GM12892 (cell line): ENCODE data around the gene ZBTB2.
"Not testable (repeated sequence)": the region's sequence is repeated elsewhere in the genome, so short reads cannot be mapped to it uniquely, and the experiment has no call there.

ENCODE experiments used
- DNase-seq: peaks from one replicate; pipeline ENCODE4 v3.0.0; 2011; ENCODE audit not compliant: insufficient read length
- FAIRE-seq: peaks from 2 replicates; lab custom pipeline; 2011; peaks lifted over from hg19 to GRCh38; lab: Jason Lieb, UNC
- POLR2A ChIP-seq: IDR thresholded peaks from 2 replicates; pipeline ENCODE4 v1.6.1; 2011; ENCODE audit warnings: low read depth, low read length, control low read depth
- POLR2AphosphoS5 ChIP-seq: IDR thresholded peaks from 2 replicates; pipeline ENCODE4 v1.6.1; 2011; ENCODE audit warnings: low read depth, low read length, control low read depth
- TAF1 ChIP-seq: IDR thresholded peaks from 2 replicates; pipeline ENCODE4 v1.6.1; 2011; ENCODE audit warnings: low read depth, mild to moderate bottlenecking, control low read depth, low read length, borderline replicate concordance

ZBTB2 gene

DNA sequence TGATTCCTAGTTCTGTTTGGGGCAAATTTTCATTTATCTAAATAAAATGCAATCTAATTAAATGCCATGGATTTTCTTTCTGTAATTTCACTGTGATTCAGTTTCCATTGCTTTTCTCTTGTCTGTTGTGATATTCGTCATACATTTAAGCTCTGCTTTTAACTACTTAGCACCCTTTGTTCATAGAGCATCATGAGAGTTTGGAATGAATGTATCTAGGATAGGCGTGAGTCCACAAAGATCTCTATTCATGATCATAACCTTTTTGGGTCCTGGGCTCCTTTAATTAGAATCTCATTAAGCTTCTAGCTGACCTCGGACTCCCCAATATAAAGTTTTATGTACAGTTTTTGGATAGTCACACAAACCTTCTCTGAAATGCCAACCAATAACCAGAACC is 32.9 kb downstream of the ZBTB2 start:
- FAIRE-seq: no peak

DNA sequence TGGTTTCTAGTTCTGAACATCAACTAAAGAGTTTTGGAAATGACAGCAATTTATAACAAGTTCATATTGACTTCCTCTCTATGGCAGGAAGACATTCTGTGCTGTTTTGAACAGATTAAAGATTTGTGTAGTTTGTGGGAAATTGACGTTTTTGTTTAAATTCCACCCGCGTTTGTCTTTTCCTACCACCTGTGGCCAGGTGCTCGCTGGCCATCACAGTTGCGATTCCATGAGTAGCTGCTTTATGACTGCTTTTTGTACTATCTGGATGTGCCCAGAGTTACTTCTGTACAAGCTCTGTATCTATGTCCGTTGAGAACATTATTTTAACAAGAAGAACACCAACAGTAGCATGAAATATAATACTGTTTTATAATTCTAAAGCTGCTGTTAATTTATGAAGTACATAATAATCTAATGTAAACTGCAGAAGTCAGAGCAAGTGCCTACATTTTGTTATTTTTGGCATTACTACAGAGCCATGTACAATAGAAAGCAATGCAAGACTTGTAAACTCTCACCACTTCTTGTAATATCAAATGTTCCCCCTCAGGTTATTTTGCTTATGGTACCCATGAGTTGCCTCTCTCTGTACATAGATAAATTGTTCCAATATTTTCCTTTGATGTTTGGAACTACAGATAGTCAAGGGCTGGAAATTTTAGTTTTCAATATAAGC is 33.5 kb downstream of the ZBTB2 start:
- TF ChIP-seq TAF1: no peak
- TF ChIP-seq POLR2A: no peak
- no peak for TF ChIP-seq POLR2AphosphoS5
- peak; percentile 17 for FAIRE-seq

More for the DNA sequence above, 32.9 kb downstream of the ZBTB2 start:
- DNase-seq: no peak
- no peak for TF ChIP-seq POLR2A
- TF ChIP-seq POLR2AphosphoS5: no peak
- no peak for TF ChIP-seq TAF1

DNA sequence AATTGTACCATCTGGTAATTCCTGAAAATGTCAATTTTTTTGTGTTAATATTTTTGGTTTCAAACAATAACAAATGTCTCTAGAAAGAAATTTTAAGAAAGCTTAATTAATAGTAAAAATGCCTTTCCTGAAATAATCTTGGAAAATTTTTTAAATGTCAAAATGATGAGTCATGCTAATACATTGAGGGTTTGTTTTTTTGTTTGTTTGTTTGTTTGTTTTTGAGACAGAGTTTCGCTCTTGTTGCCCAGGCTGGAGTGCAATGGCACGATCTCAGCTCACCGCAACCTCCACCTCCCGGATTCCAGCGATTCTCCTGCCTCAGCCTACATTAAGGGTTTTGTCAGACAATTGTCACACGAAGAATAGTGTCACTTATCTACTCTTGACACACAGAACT is 34.4 kb downstream of the ZBTB2 start:
- FAIRE-seq, DNase-seq: not testable (repeated sequence)

More for the DNA sequence above, 33.5 kb downstream of the ZBTB2 start:
- no peak for DNase-seq

DNA sequence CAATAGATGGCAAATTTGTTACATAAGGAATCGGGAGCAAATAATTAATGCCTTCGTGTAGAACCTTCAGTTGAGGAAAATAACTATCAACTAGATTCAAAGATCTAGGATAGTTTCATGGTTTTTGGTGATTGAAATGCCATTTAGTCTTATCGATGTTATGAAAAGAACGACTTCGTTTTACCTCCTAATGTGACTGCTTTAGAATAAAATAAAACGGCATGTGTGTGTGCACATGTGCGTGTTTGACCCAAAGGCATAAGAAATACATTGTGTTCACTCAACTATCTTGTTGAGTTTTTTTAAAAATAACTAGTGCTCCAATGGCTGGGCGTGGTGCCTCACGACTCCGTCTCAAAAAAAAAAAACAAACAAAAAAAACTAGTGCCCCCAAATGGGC is 37.6 kb downstream of the ZBTB2 start:
- FAIRE-seq: no peak
- DNase-seq: no peak
- TF ChIP-seq POLR2AphosphoS5 (no peak), TAF1 (no peak), POLR2A (no peak)

DNA sequence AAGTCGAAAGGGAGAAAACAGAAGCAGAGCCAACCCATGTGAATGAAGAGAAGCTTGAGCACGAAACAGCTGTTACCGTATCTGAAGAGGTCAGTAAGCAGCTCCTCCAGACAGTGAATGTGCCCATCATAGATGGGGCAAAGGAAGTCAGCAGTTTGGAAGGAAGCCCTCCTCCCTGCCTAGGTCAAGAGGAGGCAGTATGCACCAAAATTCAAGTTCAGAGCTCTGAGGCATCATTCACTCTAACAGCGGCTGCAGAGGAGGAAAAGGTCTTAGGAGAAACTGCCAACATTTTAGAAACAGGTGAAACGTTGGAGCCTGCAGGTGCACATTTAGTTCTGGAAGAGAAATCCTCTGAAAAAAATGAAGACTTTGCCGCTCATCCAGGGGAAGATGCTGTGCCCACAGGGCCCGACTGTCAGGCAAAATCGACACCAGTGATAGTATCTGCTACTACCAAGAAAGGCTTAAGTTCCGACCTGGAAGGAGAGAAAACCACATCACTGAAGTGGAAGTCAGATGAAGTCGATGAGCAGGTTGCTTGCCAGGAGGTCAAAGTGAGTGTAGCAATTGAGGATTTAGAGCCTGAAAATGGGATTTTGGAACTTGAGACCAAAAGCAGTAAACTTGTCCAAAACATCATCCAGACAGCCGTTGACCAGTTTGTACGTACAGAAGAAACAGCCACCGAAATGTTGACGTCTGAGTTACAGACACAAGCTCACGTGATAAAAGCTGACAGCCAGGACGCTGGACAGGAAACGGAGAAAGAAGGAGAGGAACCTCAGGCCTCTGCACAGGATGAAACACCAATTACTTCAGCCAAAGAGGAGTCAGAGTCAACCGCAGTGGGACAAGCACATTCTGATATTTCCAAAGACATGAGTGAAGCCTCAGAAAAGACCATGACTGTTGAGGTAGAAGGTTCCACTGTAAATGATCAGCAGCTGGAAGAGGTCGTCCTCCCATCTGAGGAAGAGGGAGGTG is 38.7 kb downstream of the ZBTB2 start:
- no peak for TF ChIP-seq TAF1
- TF ChIP-seq POLR2A: no peak
- TF ChIP-seq POLR2AphosphoS5: no peak
- DNase-seq (no peak), FAIRE-seq (no peak)

DNA sequence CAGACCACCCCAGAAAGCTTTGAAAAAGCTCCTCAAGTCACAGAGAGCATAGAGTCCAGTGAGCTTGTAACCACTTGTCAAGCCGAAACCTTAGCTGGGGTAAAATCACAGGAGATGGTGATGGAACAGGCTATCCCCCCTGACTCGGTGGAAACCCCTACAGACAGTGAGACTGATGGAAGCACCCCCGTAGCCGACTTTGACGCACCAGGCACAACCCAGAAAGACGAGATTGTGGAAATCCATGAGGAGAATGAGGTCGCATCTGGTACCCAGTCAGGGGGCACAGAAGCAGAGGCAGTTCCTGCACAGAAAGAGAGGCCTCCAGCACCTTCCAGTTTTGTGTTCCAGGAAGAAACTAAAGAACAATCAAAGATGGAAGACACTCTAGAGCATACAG is 39.6 kb downstream of the ZBTB2 start:
- TF ChIP-seq POLR2AphosphoS5: no peak
- TF ChIP-seq POLR2A: no peak
- TF ChIP-seq TAF1: no peak
- no peak for FAIRE-seq

DNA sequence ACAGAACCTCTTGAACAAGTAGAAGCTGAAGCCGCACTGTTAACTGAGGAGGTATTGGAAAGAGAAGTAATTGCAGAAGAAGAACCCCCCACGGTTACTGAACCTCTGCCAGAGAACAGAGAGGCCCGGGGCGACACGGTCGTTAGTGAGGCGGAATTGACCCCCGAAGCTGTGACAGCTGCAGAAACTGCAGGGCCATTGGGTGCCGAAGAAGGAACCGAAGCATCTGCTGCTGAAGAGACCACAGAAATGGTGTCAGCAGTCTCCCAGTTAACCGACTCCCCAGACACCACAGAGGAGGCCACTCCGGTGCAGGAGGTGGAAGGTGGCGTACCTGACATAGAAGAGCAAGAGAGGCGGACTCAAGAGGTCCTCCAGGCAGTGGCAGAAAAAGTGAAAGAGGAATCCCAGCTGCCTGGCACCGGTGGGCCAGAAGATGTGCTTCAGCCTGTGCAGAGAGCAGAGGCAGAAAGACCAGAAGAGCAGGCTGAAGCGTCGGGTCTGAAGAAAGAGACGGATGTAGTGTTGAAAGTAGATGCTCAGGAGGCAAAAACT is 40.1 kb downstream of the ZBTB2 start:
- TF ChIP-seq POLR2A (no peak), POLR2AphosphoS5 (no peak), TAF1 (no peak)
- FAIRE-seq (no peak), DNase-seq (no peak)

More for the DNA sequence above, 39.6 kb downstream of the ZBTB2 start:
- DNase-seq: no peak

DNA sequence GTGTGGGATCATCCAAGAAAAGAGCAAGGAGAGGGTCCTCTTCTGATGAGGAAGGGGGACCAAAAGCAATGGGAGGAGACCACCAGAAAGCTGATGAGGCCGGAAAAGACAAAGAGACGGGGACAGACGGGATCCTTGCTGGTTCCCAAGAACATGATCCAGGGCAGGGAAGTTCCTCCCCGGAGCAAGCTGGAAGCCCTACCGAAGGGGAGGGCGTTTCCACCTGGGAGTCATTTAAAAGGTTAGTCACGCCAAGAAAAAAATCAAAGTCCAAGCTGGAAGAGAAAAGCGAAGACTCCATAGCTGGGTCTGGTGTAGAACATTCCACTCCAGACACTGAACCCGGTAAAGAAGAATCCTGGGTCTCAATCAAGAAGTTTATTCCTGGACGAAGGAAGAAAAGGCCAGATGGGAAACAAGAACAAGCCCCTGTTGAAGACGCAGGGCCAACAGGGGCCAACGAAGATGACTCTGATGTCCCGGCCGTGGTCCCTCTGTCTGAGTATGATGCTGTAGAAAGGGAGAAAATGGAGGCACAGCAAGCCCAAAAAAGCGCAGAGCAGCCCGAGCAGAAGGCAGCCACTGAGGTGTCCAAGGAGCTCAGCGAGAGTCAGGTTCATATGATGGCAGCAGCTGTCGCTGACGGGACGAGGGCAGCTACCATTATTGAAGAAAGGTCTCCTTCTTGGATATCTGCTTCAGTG is 40.8 kb downstream of the ZBTB2 start:
- FAIRE-seq (no peak), DNase-seq (no peak)
- no peak for TF ChIP-seq POLR2AphosphoS5
- TF ChIP-seq TAF1: no peak
- TF ChIP-seq POLR2A: no peak

DNA sequence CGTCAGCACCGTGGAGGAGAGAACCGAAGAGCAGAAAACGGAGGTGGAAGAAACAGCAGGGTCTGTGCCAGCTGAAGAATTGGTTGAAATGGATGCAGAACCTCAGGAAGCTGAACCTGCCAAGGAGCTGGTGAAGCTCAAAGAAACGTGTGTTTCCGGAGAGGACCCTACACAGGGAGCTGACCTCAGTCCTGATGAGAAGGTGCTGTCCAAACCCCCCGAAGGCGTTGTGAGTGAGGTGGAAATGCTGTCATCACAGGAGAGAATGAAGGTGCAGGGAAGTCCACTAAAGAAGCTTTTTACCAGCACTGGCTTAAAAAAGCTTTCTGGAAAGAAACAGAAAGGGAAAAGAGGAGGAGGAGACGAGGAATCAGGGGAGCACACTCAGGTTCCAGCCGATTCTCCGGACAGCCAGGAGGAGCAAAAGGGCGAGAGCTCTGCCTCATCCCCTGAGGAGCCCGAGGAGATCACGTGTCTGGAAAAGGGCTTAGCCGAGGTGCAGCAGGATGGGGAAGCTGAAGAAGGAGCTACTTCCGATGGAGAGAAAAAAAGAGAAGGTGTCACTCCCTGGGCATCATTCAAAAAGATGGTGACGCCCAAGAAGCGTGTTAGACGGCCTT is 41.6 kb downstream of the ZBTB2 start:
- no peak for TF ChIP-seq POLR2A
- no peak for TF ChIP-seq POLR2AphosphoS5
- no peak for TF ChIP-seq TAF1
- FAIRE-seq (no peak), DNase-seq (no peak)

DNA sequence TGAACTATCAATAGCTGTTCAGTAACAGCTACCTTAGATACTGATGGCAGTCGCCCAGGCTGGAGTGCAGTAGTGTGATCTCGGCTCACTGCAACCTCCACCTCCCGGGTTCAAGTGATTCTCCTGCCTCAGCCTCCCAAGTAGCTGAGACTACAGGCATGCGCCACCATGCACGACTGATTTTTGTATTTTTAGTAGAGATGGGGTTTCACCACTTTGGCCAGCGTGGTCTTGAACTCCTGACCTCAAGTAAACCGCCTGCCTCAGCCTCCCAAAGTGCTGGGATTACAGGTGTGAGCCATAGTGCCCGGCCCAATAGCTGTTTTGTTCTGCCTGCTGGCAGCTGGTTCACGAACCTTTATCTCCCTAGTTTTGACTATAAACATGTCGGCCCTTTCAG is 48.6 kb downstream of the ZBTB2 start:
- FAIRE-seq, DNase-seq: not testable (repeated sequence)

DNA sequence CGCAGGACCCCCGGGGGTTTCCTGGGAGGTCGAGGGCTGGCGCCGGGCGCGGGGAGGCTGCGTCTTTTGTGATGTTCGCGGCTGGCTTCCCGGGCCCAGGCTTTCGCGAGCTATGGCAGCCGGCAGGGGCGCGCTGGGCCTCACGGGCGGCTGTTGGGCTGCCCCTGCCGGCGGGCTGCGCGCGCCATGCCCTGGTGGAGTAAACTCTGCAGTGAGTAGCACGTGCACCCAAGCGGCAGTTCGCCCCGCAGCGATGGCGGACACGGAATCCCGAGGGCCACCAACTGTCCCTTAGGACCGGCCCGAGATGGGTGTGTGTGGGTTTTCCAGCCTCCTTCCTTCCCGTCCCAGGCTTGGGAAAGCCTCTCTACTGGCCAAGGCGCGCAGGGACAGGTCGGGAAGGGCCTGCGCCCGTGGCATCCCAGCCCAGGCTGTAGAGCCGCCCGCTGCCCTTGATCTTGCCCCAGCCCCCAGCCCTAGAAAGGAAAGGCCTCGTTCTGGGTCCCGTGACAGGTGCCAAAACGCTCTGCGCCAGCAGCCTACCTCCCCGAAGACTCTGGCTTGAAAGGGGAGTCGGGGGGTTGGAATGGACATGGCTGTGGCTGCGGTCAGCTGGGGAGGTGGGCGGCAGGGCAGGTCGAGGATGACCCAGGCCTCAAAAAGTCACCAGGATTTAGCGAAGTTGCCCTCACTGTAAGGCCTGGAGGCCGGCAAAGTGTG is 49.7 kb downstream of the ZBTB2 start:
- no peak for TF ChIP-seq TAF1
- TF ChIP-seq POLR2A: no peak
- TF ChIP-seq POLR2AphosphoS5: no peak
- DNase-seq (no peak), FAIRE-seq (no peak)
